GM23338 (cell line): ENCODE data around the gene SUPT5H. TPM values are rescaled to one million over a fixed set of nuclear protein-coding genes. Genes with fewer than 3 reads are reported as not detected.

Experiments used
- ATAC-seq: fragments of 200-7000 bp; cut with Tn5 transposase; 3 replicates; pipeline ENCODE4 v1.9.1; 2020
- DNase-seq: peaks from one replicate; pipeline ENCODE4 v3.0.0-alpha.2; 2015; ENCODE audit warnings: low spot score
- H2AFZ ChIP-seq: fragments of 200-600 bp; sonication (generic); 2 replicates; pipeline ENCODE4 v1.8.0; 2016; ENCODE audit warnings: antibody characterized with exemption, mild to moderate bottlenecking, moderate library complexity
- H3F3A ChIP-seq: fragments of 200-600 bp; sonication (generic); replicated peaks from 2 replicates; pipeline ENCODE4 v1.8.0; 2017; ENCODE audit warnings: antibody characterized with exemption, mixed run types, low read depth
- H3K27ac ChIP-seq: fragments of 200-600 bp; sonication (generic); 2 replicates; pipeline ENCODE4 v1.6.1; 2016; ENCODE audit warnings: low read depth
- H3K27me3 ChIP-seq: fragments of 200-600 bp; sonication (generic); 2 replicates; pipeline ENCODE4 v1.8.0; 2016; ENCODE audit warnings: mild to moderate bottlenecking, mixed run types, moderate library complexity; ENCODE audit not compliant: insufficient read depth
- H3K36me3 ChIP-seq: fragments of 200-600 bp; sonication (generic); 2 replicates; pipeline ENCODE4 v1.8.0; 2016; ENCODE audit warnings: mild to moderate bottlenecking; ENCODE audit not compliant: insufficient read depth
- H3K4me1 ChIP-seq: fragments of 200-600 bp; sonication (generic); 2 replicates; pipeline ENCODE4 v1.8.0; 2016; ENCODE audit warnings: mild to moderate bottlenecking, moderate library complexity; ENCODE audit not compliant: insufficient read depth
- H3K4me2 ChIP-seq: fragments of 200-600 bp; sonication (generic); 2 replicates; pipeline ENCODE4 v1.7.1; 2017; ENCODE audit warnings: mixed run types
- H3K4me3 ChIP-seq: fragments of 200-600 bp; sonication (generic); 2 replicates; pipeline ENCODE4 v1.6.1; 2016; ENCODE audit warnings: mixed run types
- H3K79me2 ChIP-seq: fragments of 200-600 bp; sonication (generic); replicated peaks from 2 replicates; pipeline ENCODE4 v1.8.0; 2017; ENCODE audit warnings: mild to moderate bottlenecking; ENCODE audit not compliant: insufficient read depth
- H3K9me2 ChIP-seq: fragments of 200-600 bp; sonication (generic); 2 replicates; pipeline ENCODE4 v1.8.0; 2017; ENCODE audit not compliant: insufficient read depth
- H4K20me1 ChIP-seq: fragments of 200-600 bp; sonication (generic); replicated peaks from 2 replicates; pipeline ENCODE4 v1.8.0; 2017; ENCODE audit warnings: mild to moderate bottlenecking; ENCODE audit not compliant: insufficient read depth
- H3K27ac Mint-ChIP-seq: 2 replicates; pipeline ENCODE4 v1.8.0; 2020; ENCODE audit warnings: inconsistent platforms, mild to moderate bottlenecking, moderate library complexity, mixed read lengths
- H3K27me3 Mint-ChIP-seq: 3 replicates; pipeline ENCODE4 v1.8.0; 2022; ENCODE audit warnings: low read depth, mild to moderate bottlenecking, moderate library complexity, mixed read lengths, inconsistent platforms; ENCODE audit not compliant: insufficient read depth, poor library complexity
- H3K36me3 Mint-ChIP-seq: 3 replicates; pipeline ENCODE4 v1.8.0; 2021; ENCODE audit warnings: low read depth, mild to moderate bottlenecking, inconsistent platforms, moderate library complexity, mixed read lengths
- H3K4me1 Mint-ChIP-seq: 3 replicates; pipeline ENCODE4 v1.8.0; 2020; ENCODE audit warnings: mild to moderate bottlenecking, inconsistent platforms, mixed read lengths
- H3K4me3 Mint-ChIP-seq: 3 replicates; pipeline ENCODE4 v1.8.0; 2021; ENCODE audit warnings: moderate library complexity, mild to moderate bottlenecking, inconsistent platforms, mixed read lengths
- H3K9me3 Mint-ChIP-seq: 3 replicates; pipeline ENCODE4 v1.8.0; 2020; ENCODE audit warnings: moderate library complexity, mild to moderate bottlenecking, inconsistent platforms, mixed read lengths
- CREB1 ChIP-seq: fragments of 250-450 bp; sonication (Bioruptor Pico); IDR thresholded peaks from 2 replicates; pipeline ENCODE4 v1.5.0; 2020; ENCODE audit warnings: low read depth, mild to moderate bottlenecking, moderate library complexity
- EZH2 ChIP-seq: fragments of 200-600 bp; sonication (generic); IDR thresholded peaks from one replicate; pipeline ENCODE4 v1.8.0; 2017; ENCODE audit warnings: antibody characterized with exemption, mild to moderate bottlenecking, low read depth; ENCODE audit not compliant: unreplicated experiment
- JUNB ChIP-seq: IDR thresholded peaks from one replicate; pipeline ENCODE4 v1.6.1; 2016; ENCODE audit warnings: antibody characterized with exemption; ENCODE audit not compliant: unreplicated experiment
- STAT1 ChIP-seq: IDR thresholded peaks from one replicate; pipeline ENCODE4 v1.6.1; 2016; ENCODE audit warnings: antibody characterized with exemption; ENCODE audit not compliant: unreplicated experiment
- ZNF114 ChIP-seq: fragments of 250-450 bp; sonication (Bioruptor Pico); IDR thresholded peaks from 2 replicates; pipeline ENCODE4 v1.5.0; 2020; ENCODE audit warnings: mild to moderate bottlenecking, moderate library complexity
- ZNF331 ChIP-seq: fragments of 250-450 bp; sonication (Bioruptor Pico); IDR thresholded peaks from 2 replicates; pipeline ENCODE4 v1.5.0; 2020; ENCODE audit warnings: low read depth, mild to moderate bottlenecking, moderate library complexity
- polyA plus RNA-seq: library from polyadenylated mRNA; unstranded; fragments of >200 nt; fragmentation: Nextera tagmentation; extraction: Ambion mirVana; gene quantifications from 2 replicates; pipeline ENCODE4 v1.2.1, GENCODE V29; 2016
- total RNA-seq: library from RNA; depleted of rRNA; stranded (reverse); fragments of >200 nt; shearing (Covaris generic); gene quantifications from 2 replicates; pipeline ENCODE4 v1.2.3, GENCODE V29; 2014
- TF ChIP-seq, protein P1 (sequence below): fragments of 250-450 bp; sonication (Bioruptor Pico); IDR thresholded peaks from 2 replicates; pipeline ENCODE4 v1.5.0; 2020; ENCODE audit warnings: mild to moderate bottlenecking, moderate library complexity
- TF ChIP-seq, protein P2 (sequence below), 2 experiments: fragments of 200-600 bp in 1 of 2; sonication (generic) in 1 of 2; conservative IDR thresholded peaks; 2 replicates each; pipeline versions ENCODE4 v1.5.1 to v1.6.1; 2016 to 2017; ENCODE audit warnings: antibody characterized with exemption in 2 of 2, low read depth in 2 of 2, mild to moderate bottlenecking in 2 of 2, moderate library complexity in 1 of 2
- TF ChIP-seq, protein P3 (sequence below): IDR thresholded peaks from 2 replicates; pipeline ENCODE4 v1.6.1; 2016; ENCODE audit warnings: antibody characterized with exemption

SUPT5H gene
- total and polyA plus RNA-seq, 2 experiments from 2014 or later, result 108 to 150 TPM

DNA sequence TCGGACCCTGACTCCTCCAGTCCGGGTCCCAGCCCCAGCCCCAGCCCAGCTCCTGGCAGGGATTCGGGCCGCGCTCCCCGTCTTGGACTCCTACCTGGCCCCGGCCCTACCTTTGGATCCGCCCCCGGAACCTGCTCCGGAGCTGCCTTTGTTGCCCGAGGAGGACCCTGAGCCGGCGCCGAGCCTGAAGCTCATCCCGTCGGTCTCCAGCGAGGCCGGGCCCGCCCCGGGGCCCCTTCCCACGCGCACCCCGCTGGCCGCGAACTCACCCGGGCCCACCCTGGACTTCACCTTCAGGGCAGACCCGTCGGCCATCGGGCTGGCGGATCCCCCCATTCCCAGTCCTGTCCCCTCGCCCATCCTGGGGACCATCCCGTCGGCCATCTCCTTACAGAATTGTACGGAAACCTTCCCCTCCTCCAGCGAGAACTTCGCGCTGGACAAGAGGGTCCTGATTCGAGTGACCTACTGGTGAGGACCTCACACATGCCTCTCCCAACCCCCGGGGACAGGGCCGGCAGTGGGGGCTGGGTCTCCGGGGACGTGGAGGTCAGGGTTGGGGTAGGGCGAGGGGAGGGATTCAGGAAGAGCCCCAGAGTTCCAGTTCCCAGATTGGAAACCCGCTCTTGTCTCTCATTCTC lies 70.3 kb downstream of the SUPT5H start (continued):
- TF ChIP-seq, protein P1, sequence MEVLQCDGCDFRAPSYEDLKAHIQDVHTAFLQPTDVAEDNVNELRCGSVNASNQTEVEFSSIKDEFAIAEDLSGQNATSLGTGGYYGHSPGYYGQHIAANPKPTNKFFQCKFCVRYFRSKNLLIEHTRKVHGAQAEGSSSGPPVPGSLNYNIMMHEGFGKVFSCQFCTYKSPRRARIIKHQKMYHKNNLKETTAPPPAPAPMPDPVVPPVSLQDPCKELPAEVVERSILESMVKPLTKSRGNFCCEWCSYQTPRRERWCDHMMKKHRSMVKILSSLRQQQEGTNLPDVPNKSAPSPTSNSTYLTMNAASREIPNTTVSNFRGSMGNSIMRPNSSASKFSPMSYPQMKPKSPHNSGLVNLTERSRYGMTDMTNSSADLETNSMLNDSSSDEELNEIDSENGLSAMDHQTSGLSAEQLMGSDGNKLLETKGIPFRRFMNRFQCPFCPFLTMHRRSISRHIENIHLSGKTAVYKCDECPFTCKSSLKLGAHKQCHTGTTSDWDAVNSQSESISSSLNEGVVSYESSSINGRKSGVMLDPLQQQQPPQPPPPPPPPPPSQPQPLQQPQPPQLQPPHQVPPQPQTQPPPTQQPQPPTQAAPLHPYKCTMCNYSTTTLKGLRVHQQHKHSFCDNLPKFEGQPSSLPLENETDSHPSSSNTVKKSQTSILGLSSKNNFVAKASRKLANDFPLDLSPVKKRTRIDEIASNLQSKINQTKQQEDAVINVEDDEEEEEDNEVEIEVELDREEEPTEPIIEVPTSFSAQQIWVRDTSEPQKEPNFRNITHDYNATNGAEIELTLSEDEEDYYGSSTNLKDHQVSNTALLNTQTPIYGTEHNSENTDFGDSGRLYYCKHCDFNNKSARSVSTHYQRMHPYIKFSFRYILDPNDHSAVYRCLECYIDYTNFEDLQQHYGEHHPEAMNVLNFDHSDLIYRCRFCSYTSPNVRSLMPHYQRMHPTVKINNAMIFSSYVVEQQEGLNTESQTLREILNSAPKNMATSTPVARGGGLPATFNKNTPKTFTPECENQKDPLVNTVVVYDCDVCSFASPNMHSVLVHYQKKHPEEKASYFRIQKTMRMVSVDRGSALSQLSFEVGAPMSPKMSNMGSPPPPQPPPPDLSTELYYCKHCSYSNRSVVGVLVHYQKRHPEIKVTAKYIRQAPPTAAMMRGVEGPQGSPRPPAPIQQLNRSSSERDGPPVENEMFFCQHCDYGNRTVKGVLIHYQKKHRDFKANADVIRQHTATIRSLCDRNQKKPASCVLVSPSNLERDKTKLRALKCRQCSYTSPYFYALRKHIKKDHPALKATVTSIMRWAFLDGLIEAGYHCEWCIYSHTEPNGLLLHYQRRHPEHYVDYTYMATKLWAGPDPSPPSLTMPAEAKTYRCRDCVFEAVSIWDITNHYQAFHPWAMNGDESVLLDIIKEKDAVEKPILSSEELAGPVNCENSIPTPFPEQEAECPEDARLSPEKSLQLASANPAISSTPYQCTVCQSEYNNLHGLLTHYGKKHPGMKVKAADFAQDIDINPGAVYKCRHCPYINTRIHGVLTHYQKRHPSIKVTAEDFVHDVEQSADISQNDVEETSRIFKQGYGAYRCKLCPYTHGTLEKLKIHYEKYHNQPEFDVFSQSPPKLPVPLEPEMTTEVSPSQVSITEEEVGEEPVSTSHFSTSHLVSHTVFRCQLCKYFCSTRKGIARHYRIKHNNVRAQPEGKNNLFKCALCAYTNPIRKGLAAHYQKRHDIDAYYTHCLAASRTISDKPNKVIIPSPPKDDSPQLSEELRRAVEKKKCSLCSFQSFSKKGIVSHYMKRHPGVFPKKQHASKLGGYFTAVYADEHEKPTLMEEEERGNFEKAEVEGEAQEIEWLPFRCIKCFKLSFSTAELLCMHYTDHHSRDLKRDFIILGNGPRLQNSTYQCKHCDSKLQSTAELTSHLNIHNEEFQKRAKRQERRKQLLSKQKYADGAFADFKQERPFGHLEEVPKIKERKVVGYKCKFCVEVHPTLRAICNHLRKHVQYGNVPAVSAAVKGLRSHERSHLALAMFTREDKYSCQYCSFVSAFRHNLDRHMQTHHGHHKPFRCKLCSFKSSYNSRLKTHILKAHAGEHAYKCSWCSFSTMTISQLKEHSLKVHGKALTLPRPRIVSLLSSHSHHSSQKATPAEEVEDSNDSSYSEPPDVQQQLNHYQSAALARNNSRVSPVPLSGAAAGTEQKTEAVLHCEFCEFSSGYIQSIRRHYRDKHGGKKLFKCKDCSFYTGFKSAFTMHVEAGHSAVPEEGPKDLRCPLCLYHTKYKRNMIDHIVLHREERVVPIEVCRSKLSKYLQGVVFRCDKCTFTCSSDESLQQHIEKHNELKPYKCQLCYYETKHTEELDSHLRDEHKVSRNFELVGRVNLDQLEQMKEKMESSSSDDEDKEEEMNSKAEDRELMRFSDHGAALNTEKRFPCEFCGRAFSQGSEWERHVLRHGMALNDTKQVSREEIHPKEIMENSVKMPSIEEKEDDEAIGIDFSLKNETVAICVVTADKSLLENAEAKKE (CRISPR knock-in tag), result no peak
- TF ChIP-seq JUNB (no peak), ZNF114 (CRISPR knock-in tag) (no peak)
- TF ChIP-seq, protein P2, sequence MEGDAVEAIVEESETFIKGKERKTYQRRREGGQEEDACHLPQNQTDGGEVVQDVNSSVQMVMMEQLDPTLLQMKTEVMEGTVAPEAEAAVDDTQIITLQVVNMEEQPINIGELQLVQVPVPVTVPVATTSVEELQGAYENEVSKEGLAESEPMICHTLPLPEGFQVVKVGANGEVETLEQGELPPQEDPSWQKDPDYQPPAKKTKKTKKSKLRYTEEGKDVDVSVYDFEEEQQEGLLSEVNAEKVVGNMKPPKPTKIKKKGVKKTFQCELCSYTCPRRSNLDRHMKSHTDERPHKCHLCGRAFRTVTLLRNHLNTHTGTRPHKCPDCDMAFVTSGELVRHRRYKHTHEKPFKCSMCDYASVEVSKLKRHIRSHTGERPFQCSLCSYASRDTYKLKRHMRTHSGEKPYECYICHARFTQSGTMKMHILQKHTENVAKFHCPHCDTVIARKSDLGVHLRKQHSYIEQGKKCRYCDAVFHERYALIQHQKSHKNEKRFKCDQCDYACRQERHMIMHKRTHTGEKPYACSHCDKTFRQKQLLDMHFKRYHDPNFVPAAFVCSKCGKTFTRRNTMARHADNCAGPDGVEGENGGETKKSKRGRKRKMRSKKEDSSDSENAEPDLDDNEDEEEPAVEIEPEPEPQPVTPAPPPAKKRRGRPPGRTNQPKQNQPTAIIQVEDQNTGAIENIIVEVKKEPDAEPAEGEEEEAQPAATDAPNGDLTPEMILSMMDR (conservative IDR thresholded peaks at IDR 0.05; ENCODE audit: low read depth in 2 of 2), result no peak

DNA sequence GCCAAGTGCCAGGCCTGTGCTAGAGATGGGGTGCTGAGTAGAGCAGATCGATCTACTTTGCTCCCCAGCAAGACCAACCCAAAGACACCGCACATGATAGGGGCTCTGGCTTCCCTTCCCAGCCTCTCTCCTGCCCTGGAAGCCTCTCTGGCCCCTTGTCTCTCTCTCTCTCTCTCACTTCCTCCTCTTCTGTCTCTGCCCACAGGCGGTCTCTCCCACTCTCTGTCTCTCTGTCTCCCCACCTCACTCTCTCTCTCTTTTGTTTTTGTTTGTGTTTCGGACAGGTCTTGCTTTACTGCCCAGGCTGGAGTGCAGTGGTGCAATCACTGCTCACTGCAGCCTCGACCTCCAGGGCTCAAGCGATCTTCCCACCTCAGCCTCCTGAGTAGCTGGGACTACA lies 70.9 kb downstream of the SUPT5H start:
- H3K4me3 Mint-ChIP-seq, result peak overlapping the region; percentile 88
- Histone ChIP-seq H3K79me2 (peaks cover 16% of the 10 kb centered on the region), H3K4me2 (peak overlapping the region; percentile 94), H3K36me3 (no peaks in the 10 kb centered on the region), H3K27ac (no peak overlapping the region), H3K27me3 (peaks cover 17% of the 10 kb centered on the region), H3F3A (0 out of 2 replicates have a peak, but pooled peaks cover 14% of the 10 kb centered on the region), H3K4me1 (peaks cover 15% of the 10 kb centered on the region; the same call in 1 of the 2 replicates), H3K9me2 (no peaks in the 10 kb centered on the region), H3K4me3 (peak overlapping the region; percentile 99), H2AFZ (peak overlapping the region; percentile 97; the same call in 1 of the 2 replicates), H4K20me1 (0 out of 2 replicates have a peak, but pooled peaks cover 4% of the 10 kb centered on the region)
- DNase-seq, result peak; percentile 37
- peaks cover 25% of the 10 kb centered on the region for H3K4me1 Mint-ChIP-seq
- peak; percentile 1 for ATAC-seq
- peaks cover 28% of the 10 kb centered on the region for H3K36me3 Mint-ChIP-seq
- peaks cover 31% of the 10 kb centered on the region for H3K27me3 Mint-ChIP-seq
- peaks cover 9% of the 10 kb centered on the region; the same call in 2 of the 3 replicates for H3K9me3 Mint-ChIP-seq
- H3K27ac Mint-ChIP-seq, result peak overlapping the region; percentile 92
- no peak for TF ChIP-seq CREB1 (CRISPR knock-in tag)
- TF ChIP-seq ZNF331 (CRISPR knock-in tag), result no peak
- no peak for TF ChIP-seq JUNB
- TF ChIP-seq STAT1, result no peak
- TF ChIP-seq, protein P2 (conservative IDR thresholded peaks at IDR 0.05; ENCODE audit: low read depth in 2 of 2), result no peak
- no peak for TF ChIP-seq ZNF114 (CRISPR knock-in tag)
- no peak for TF ChIP-seq EZH2
- TF ChIP-seq, protein P3, sequence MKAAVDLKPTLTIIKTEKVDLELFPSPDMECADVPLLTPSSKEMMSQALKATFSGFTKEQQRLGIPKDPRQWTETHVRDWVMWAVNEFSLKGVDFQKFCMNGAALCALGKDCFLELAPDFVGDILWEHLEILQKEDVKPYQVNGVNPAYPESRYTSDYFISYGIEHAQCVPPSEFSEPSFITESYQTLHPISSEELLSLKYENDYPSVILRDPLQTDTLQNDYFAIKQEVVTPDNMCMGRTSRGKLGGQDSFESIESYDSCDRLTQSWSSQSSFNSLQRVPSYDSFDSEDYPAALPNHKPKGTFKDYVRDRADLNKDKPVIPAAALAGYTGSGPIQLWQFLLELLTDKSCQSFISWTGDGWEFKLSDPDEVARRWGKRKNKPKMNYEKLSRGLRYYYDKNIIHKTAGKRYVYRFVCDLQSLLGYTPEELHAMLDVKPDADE, result no peak
